ENCODE results near the gene KLRF2. TPM values are rescaled to one million over a fixed set of nuclear protein-coding genes. Genes with fewer than 3 reads are reported as not detected.

The KLRF2 gene
- total and polyA plus RNA-seq, 2 experiments from 2014 or later = not detected

GRCh38 chr12:9926876-9927275 lies 45.6 kb downstream of the KLRF2 start:
- Histone ChIP-seq H3K36me3 (ENCODE audit: low read depth) (no peaks in the 10 kb centered on the region), H3K4me3 (no peak overlapping the region), H3K9me2 (ENCODE audit: insufficient read depth) (no peaks in the 10 kb centered on the region), H3F3A (ENCODE audit: insufficient read depth) (no peaks in the 10 kb centered on the region), H4K20me1 (ENCODE audit: insufficient read depth) (no peaks in the 10 kb centered on the region), H3K27me3 (replicated peaks; ENCODE audit: insufficient read depth) (peaks cover 5% of the 10 kb centered on the region; the same call in 1 of the 2 replicates), H3K9me3 (ENCODE audit: low read depth) (no peaks in the 10 kb centered on the region), H3K27ac (no peak overlapping the region), H3K4me2 (ENCODE audit: unreplicated experiment) (no peak overlapping the region), H3K79me2 (ENCODE audit: insufficient read depth) (no peaks in the 10 kb centered on the region), H2AFZ (no peak overlapping the region), H3K4me1 (ENCODE audit: insufficient read depth) (no peaks in the 10 kb centered on the region; the same call in 1 of the 2 replicates), H3K9ac (no peak overlapping the region)
- TF ChIP-seq EZH2 (IDR thresholded peaks at IDR 0.05; ENCODE audit: insufficient read depth, poor library complexity, severe bottlenecking) (no peak), EZH2phosphoT487 (IDR thresholded peaks at IDR 0.05; ENCODE audit: insufficient read depth, low read depth) (no peak)
- DNase-seq = peak; percentile 6
- in situ Hi-C loops (cut with MboI) = loop anchor here (10.0 kb wide), 1 partner anchor 102 kb away; the partner anchor contains the start of gene KLRF1
- 56 to 58% methylated on average over 3 of the region's 3 CpGs for WGBS, 2 experiments (ENCODE audit: low coverage in 1 of 2, low lambda C conversion rate in 2 of 2, missing lambda C conversion rate in 2 of 2)

- Histone ChIP-seq H3K4me2 (ENCODE audit: unreplicated experiment) (no peak overlapping the region), H2AFZ (no peak overlapping the region), H3K4me1 (ENCODE audit: insufficient read depth) (peaks cover 2% of the 10 kb centered on the region), H3K9me2 (ENCODE audit: insufficient read depth) (no peaks in the 10 kb centered on the region), H3K27ac (no peak overlapping the region), H4K20me1 (ENCODE audit: insufficient read depth) (no peaks in the 10 kb centered on the region), H3F3A (ENCODE audit: insufficient read depth) (no peaks in the 10 kb centered on the region), H3K79me2 (ENCODE audit: insufficient read depth) (no peaks in the 10 kb centered on the region), H3K36me3 (ENCODE audit: low read depth) (no peaks in the 10 kb centered on the region), H3K9me3 (ENCODE audit: low read depth) (no peaks in the 10 kb centered on the region), H3K4me3 (no peak overlapping the region), H3K9ac (no peak overlapping the region), H3K27me3 (replicated peaks; ENCODE audit: insufficient read depth) (peaks cover 5% of the 10 kb centered on the region; the same call in 1 of the 2 replicates)
- no peak for DNase-seq
- in situ Hi-C loops (cut with MboI) = loop anchor here (10.0 kb wide), 1 partner anchor 104 kb away; the partner anchor contains the start of gene KLRF1
- WGBS, 2 experiments (ENCODE audit: low coverage in 1 of 2, low lambda C conversion rate in 2 of 2, missing lambda C conversion rate in 2 of 2) = 85 to 92% methylated on average over 3 of the region's 3 CpGs
- TF ChIP-seq EZH2 (IDR thresholded peaks at IDR 0.05; ENCODE audit: insufficient read depth, poor library complexity, severe bottlenecking) (no peak), EZH2phosphoT487 (IDR thresholded peaks at IDR 0.05; ENCODE audit: insufficient read depth, low read depth) (no peak)
Measured at GRCh38 chr12:9928607-9929006, 47.3 kb downstream of the KLRF2 start.

GRCh38 chr12:9931245-9931644 lies 50.0 kb downstream of the KLRF2 start:
- no peak overlapping the region for H2AFZ ChIP-seq
- no peak for TF ChIP-seq EZH2phosphoT487 (IDR thresholded peaks at IDR 0.05; ENCODE audit: insufficient read depth, low read depth)
- no peak for TF ChIP-seq EZH2 (IDR thresholded peaks at IDR 0.05; ENCODE audit: insufficient read depth, poor library complexity, severe bottlenecking)
- H3K9me2 ChIP-seq (ENCODE audit: insufficient read depth) = no peaks in the 10 kb centered on the region
- peaks cover 5% of the 10 kb centered on the region; the same call in 1 of the 2 replicates for H3K27me3 ChIP-seq (replicated peaks; ENCODE audit: insufficient read depth)
- in situ Hi-C loops (cut with MboI) = no loop called here
- H3F3A ChIP-seq (ENCODE audit: insufficient read depth) = no peaks in the 10 kb centered on the region
- H3K9me3 ChIP-seq (ENCODE audit: low read depth) = no peaks in the 10 kb centered on the region
- H3K27ac ChIP-seq = no peak overlapping the region
- H4K20me1 ChIP-seq (ENCODE audit: insufficient read depth) = no peaks in the 10 kb centered on the region
- no peaks in the 10 kb centered on the region for H3K79me2 ChIP-seq (ENCODE audit: insufficient read depth)
- DNase-seq = no peak
- H3K4me1 ChIP-seq (ENCODE audit: insufficient read depth) = peaks cover 4% of the 10 kb centered on the region; the same call in 1 of the 2 replicates
- H3K4me3 ChIP-seq = no peak overlapping the region
- no peaks in the 10 kb centered on the region for H3K36me3 ChIP-seq (ENCODE audit: low read depth)
- H3K9ac ChIP-seq = no peak overlapping the region
- 46 to 51% methylated on average over 3 of the region's 3 CpGs for WGBS, 2 experiments (ENCODE audit: low coverage in 1 of 2, low lambda C conversion rate in 2 of 2, missing lambda C conversion rate in 2 of 2)
- no peak overlapping the region for H3K4me2 ChIP-seq (ENCODE audit: unreplicated experiment)

- H3K4me3 ChIP-seq = no peak within 1 kb of the TSS
Measured at GRCh38 chr12:9932270-9932669, 51.0 kb downstream of the KLRF2 start, which contains the start of gene CLEC2A. TSS of gene CLEC2A (minus strand) at chr12:9932370. CDS start at chr12:9932329, 41 bp downstream.

More at GRCh38 chr12:9932270-9932669, 51.0 kb downstream of the KLRF2 start, which contains the start of gene CLEC2A:
- Histone ChIP-seq H3K36me3 (ENCODE audit: low read depth) (no peaks in the 10 kb centered on the region), H3F3A (ENCODE audit: insufficient read depth) (no peaks in the 10 kb centered on the region), H4K20me1 (ENCODE audit: insufficient read depth) (no peaks in the 10 kb centered on the region), H3K4me1 (ENCODE audit: insufficient read depth) (peaks cover 4% of the 10 kb centered on the region; the same call in 1 of the 2 replicates), H3K9me2 (ENCODE audit: insufficient read depth) (no peaks in the 10 kb centered on the region), H3K79me2 (ENCODE audit: insufficient read depth) (no peaks in the 10 kb centered on the region), H3K9ac (no peak within 1 kb of the TSS), H3K9me3 (ENCODE audit: low read depth) (no peaks in the 10 kb centered on the region), H3K27ac (no peak within 1 kb of the TSS), H3K4me2 (ENCODE audit: unreplicated experiment) (no peak within 1 kb of the TSS), H3K27me3 (replicated peaks; ENCODE audit: insufficient read depth) (peaks cover 5% of the 10 kb centered on the region; the same call in 1 of the 2 replicates), H2AFZ (no peak within 1 kb of the TSS)
- TF ChIP-seq EZH2phosphoT487 (IDR thresholded peaks at IDR 0.05; ENCODE audit: insufficient read depth, low read depth) (no peak), EZH2 (IDR thresholded peaks at IDR 0.05; ENCODE audit: insufficient read depth, poor library complexity, severe bottlenecking) (no peak)
- in situ Hi-C loops (cut with MboI) = no loop called here
- no peak for DNase-seq
- WGBS, 2 experiments (ENCODE audit: low coverage in 1 of 2, low lambda C conversion rate in 2 of 2, missing lambda C conversion rate in 2 of 2) = 85% methylated on average over 6 of the region's 6 CpGs

Data from GM23248 (cell line).